LNCaP clone FGC (cell line): Measurements from ENCODE around the gene ADGRF3.

Experiments
- DNase-seq: peaks from one replicate; pipeline ENCODE4 v3.0.0-alpha.2; 2011; ENCODE audit warnings: low read depth
- H3K4me3 ChIP-seq: 2 replicates; pipeline ENCODE4 v1.5.1; 2011; ENCODE audit warnings: mild to moderate bottlenecking, low read depth, low read length, control low read depth
- TF ChIP-seq, protein P1 (sequence below): IDR thresholded peaks from 2 replicates; pipeline ENCODE4 v1.5.1; 2012; ENCODE audit warnings: mild to moderate bottlenecking; ENCODE audit not compliant: control insufficient read depth, insufficient read depth; ENCODE audit errors: extremely low read depth

The ADGRF3 gene, protein sequence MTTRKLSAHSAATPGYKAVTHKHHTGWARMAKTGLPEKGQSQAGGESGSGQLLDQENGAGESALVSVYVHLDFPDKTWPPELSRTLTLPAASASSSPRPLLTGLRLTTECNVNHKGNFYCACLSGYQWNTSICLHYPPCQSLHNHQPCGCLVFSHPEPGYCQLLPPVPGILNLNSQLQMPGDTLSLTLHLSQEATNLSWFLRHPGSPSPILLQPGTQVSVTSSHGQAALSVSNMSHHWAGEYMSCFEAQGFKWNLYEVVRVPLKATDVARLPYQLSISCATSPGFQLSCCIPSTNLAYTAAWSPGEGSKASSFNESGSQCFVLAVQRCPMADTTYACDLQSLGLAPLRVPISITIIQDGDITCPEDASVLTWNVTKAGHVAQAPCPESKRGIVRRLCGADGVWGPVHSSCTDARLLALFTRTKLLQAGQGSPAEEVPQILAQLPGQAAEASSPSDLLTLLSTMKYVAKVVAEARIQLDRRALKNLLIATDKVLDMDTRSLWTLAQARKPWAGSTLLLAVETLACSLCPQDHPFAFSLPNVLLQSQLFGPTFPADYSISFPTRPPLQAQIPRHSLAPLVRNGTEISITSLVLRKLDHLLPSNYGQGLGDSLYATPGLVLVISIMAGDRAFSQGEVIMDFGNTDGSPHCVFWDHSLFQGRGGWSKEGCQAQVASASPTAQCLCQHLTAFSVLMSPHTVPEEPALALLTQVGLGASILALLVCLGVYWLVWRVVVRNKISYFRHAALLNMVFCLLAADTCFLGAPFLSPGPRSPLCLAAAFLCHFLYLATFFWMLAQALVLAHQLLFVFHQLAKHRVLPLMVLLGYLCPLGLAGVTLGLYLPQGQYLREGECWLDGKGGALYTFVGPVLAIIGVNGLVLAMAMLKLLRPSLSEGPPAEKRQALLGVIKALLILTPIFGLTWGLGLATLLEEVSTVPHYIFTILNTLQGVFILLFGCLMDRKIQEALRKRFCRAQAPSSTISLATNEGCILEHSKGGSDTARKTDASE

DNA sequence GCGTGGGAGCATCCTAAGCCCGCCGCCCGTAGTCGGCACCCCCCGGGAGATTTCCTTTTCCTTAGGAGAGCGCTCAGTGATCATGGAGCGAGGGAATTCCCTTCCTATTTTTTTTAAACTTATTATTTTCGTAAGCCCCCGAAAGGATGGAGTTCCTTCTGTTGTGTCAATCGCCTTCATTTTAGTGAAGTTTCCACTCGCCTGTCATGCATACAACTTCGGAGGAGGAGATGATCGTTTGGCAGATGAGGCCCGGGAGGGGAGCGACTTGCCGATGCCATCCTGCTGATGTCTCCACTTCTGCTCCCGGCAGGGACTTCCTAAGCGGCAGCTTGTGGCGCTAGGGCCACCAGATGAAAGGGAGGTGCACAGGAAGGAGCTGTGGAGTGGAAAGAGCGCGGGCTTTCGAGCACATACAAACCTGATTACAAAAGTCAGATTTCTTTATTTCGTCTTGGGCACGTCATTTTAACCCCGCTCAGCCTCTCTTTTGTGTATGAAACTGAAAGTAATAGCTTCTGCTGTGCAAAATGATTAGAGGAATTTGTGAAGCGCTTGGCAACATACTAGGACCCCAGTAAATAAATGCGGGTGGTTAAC lies at the start of gene ADGRF3:
ADGRF3 (minus strand) TSS at position 336 of the 600 bp plus-strand sequence. CDS start 555 bp downstream, outside the sequence.
- no peak for DNase-seq
- peak within 1 kb of the TSS; percentile 79 for H3K4me3 ChIP-seq
- TF ChIP-seq, protein P1, sequence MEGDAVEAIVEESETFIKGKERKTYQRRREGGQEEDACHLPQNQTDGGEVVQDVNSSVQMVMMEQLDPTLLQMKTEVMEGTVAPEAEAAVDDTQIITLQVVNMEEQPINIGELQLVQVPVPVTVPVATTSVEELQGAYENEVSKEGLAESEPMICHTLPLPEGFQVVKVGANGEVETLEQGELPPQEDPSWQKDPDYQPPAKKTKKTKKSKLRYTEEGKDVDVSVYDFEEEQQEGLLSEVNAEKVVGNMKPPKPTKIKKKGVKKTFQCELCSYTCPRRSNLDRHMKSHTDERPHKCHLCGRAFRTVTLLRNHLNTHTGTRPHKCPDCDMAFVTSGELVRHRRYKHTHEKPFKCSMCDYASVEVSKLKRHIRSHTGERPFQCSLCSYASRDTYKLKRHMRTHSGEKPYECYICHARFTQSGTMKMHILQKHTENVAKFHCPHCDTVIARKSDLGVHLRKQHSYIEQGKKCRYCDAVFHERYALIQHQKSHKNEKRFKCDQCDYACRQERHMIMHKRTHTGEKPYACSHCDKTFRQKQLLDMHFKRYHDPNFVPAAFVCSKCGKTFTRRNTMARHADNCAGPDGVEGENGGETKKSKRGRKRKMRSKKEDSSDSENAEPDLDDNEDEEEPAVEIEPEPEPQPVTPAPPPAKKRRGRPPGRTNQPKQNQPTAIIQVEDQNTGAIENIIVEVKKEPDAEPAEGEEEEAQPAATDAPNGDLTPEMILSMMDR: 0 out of 2 replicates have a peak, but pooled peaks have one; percentile 6

DNA sequence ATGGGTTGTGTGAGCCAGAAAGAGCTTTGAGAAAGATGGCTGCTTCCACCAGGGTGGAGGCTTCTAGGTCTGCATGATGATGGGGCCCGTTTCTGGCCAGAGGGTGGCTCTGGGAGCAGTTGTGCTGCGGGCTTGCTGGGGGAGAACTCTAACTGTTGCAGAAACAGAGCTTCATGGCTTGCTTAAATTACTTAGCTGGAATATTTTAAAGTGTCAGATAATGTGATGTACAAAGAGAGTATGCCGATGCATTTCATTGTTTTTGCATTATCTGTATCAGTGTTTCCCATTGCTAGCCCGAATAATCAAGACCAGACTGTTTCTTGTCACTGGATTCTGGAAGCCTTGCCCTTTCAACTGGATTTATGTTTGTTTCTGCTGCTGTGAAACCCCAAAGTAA lies 48.8 kb upstream of the ADGRF3 start:
- TF ChIP-seq, protein P1: no peak
- DNase-seq: no peak
- no peak overlapping the region for H3K4me3 ChIP-seq

GRCh38 chr2:26394694-26395093 lies 48.1 kb upstream of the ADGRF3 start:
- TF ChIP-seq, protein P1: no peak

DNA sequence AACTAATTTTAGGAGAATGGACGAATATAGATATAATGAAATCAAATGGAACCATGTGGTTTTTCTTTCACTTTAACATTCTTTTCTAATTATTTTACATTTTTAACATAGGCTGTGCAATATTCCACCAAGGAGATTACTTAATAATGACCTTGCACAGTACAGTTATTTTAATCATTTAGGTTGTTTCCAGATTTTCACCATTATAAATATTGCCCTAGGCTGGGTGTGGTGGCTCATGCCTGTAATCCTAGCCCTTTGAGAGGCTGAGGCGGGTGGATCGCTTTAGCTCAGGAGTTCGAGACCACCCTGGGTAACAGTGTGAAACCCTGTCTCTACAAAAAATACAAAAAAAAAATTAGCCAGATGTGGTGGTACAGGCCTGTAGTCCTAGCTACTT lies 40.6 kb upstream of the ADGRF3 start:
- TF ChIP-seq, protein P1: no peak
- DNase-seq: no peak
- no peak overlapping the region for H3K4me3 ChIP-seq

More at GRCh38 chr2:26394694-26395093, 48.1 kb upstream of the ADGRF3 start:
- peak; percentile 1 for DNase-seq
- H3K4me3 ChIP-seq: no peak overlapping the region

DNA sequence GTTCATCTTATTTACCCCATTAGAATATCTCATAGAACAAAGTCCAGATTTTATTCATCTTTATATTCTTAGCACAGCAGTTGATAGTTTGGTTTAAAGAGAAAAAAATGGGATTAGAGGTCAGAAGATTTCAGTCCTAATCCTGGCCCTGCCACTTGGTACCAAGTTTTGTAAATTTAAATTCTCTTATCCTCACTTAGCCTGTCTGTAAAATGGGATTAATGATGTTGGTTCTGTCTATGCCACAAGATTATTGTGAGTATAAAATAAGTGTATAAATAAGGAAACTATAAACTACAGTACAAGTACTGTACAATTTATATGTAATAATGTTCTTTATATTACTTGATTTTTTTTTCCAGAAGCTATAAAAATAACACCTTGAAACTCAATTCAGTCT lies 38.0 kb upstream of the ADGRF3 start:
- no peak overlapping the region for H3K4me3 ChIP-seq
- TF ChIP-seq, protein P1: no peak
- DNase-seq: no peak

DNA sequence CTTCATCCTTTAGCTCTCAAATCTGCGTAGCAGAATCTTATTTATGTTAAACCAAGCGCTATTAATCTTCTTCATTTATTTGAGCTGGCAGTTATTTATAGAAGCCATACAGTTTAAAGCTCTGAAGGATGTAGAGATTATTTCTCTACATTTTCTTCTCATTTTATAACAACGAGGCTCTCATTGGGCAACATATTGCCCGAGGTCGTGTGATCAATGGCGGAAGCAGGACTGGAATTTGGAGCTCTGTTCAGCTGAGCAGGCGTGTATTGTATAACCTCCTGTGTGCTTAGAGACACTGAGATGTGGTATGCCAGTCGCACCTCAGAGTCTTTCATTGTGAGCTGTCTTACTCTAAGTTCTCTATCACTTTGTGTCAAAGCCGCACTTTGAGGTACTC lies 37.6 kb upstream of the ADGRF3 start:
- H3K4me3 ChIP-seq: no peak overlapping the region
- DNase-seq: no peak
- TF ChIP-seq, protein P1: no peak
